GM12864 (cell line): Measurements from ENCODE around the gene RPL12.

ENCODE experiments used
- DNase-seq: peaks from one replicate; pipeline ENCODE4 v3.0.0-alpha.2; 2011; ENCODE audit warnings: low read depth
- H3K4me3 ChIP-seq: 2 replicates; pipeline ENCODE4 v1.5.1; 2011; ENCODE audit warnings: mild to moderate bottlenecking, low read depth, low read length, control low read depth
- TF ChIP-seq, protein P1 (sequence below): IDR thresholded peaks from 2 replicates; pipeline ENCODE4 v1.5.1; 2011; ENCODE audit warnings: low read depth, mild to moderate bottlenecking, moderate library complexity, low read length, control low read depth, inconsistent platforms; ENCODE audit errors: missing control alignments

RPL12 gene

DNA sequence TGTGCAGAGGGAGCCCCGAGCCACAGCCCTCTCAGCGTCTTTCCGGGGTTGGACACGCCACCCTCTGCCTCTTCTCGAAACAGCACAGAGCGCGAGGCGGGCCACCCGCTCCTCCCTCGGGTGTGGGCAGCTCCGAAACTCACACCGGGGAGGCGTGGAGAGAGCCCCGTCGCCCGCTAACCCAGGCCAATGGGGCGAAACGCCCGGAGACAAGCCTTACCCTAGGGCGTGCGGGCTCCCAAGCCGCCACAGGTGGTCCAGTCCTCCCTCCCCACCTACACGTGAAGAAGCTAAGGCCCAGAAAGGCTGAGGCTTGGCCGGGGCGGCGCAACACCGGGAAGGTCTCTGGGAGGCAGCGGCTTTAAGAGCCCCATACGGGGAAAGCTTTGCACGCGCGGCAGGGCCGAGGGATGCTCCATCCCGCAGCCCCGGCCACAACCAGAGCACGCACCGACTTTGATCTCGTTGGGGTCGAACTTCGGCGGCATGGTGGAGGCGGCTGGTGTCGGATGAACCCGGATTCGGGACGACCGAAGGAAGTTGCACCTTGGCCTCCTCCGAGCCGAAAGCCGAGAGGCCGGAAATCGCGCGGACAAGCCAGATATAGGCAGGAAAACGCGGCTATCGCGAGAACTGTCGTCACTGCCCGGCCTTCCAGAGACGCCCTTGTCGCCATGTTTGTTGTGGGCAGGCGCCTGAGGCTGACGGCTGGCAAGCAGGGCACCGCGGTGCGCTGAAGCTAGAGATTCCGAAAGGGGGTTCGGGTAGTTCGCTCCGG, at the start of gene RPL12, which contains the start of gene LRSAM1:
Gene RPL12 (minus strand): TSS at position 577 of the 778 bp plus-strand sequence. CDS start 89 bp downstream, at position 488.
Gene LRSAM1 (plus strand): TSS at position 681 of the 778 bp plus-strand sequence. CDS start 3,018 bp downstream, outside the sequence.
- peak within 1 kb of the TSS; percentile 76 for H3K4me3 ChIP-seq
- TF ChIP-seq, protein P1, sequence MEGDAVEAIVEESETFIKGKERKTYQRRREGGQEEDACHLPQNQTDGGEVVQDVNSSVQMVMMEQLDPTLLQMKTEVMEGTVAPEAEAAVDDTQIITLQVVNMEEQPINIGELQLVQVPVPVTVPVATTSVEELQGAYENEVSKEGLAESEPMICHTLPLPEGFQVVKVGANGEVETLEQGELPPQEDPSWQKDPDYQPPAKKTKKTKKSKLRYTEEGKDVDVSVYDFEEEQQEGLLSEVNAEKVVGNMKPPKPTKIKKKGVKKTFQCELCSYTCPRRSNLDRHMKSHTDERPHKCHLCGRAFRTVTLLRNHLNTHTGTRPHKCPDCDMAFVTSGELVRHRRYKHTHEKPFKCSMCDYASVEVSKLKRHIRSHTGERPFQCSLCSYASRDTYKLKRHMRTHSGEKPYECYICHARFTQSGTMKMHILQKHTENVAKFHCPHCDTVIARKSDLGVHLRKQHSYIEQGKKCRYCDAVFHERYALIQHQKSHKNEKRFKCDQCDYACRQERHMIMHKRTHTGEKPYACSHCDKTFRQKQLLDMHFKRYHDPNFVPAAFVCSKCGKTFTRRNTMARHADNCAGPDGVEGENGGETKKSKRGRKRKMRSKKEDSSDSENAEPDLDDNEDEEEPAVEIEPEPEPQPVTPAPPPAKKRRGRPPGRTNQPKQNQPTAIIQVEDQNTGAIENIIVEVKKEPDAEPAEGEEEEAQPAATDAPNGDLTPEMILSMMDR = no peak
- peak; percentile 89 for DNase-seq

DNA sequence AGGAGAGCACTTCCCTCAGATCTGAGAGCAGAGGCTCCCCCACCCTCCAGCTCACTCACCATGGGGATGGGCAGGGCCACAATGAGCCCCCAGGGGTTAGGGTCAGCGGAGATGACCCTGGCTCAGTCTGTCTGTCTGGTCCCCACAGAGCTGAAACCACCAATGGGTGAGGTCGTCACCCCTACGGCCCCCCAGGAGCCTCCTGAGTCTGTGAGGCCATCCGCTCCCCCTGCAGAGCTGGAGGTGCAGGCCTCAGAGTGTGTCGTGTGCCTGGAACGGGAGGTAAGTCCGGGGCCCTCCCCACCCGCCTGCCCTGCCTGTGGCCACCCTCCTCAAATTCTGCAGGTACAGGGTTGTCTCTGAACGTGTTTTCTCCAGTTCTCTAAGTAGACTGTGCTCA, 49.7 kb upstream of the RPL12 start:
- TF ChIP-seq, protein P1 = no peak

DNA sequence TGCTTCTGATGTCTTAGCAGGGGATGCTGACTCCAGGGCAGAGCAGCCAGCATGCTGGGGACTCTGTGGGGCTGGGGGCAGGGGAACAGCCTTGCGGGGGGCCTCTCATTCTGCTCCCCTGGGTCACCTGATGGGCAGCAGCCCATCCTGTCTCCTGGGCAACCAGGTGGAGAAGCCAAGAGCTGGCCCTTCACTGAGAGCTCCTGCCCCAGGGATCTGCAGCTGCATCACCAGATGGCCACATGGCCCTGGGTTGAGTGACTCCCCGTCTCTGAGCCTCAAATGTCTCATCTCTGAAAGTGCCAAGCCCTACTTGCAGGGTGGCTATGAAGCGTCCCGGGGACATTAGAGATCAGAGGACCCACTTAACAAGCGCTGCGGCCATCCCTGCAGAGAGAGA, 49.2 kb upstream of the RPL12 start:
- TF ChIP-seq, protein P1 = no peak
- no peak for DNase-seq
- no peak overlapping the region for H3K4me3 ChIP-seq

More for the DNA sequence above, 49.7 kb upstream of the RPL12 start:
- H3K4me3 ChIP-seq = no peak overlapping the region
- no peak for DNase-seq

DNA sequence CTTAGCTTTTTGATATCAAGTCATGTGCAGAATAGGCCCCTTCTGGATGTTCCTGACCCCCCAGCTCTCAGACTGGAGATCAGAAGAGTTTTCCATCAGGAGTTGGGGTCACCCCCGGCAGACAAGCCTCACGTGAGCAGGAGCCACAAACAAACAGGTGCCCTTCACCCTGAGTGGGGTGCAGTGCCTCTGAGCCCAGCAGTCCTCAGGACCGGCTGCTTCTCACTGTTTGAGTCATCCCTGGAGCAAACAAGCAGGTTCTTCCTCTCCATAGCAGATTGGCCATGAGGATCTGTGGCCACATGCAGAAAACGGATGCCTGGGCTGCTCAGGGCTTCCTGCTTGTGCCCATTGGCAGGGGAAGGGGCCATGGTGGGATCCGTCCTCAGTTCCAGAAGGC, 47.1 kb upstream of the RPL12 start:
- H3K4me3 ChIP-seq = no peak overlapping the region
- no peak for DNase-seq
- TF ChIP-seq, protein P1 = no peak

DNA sequence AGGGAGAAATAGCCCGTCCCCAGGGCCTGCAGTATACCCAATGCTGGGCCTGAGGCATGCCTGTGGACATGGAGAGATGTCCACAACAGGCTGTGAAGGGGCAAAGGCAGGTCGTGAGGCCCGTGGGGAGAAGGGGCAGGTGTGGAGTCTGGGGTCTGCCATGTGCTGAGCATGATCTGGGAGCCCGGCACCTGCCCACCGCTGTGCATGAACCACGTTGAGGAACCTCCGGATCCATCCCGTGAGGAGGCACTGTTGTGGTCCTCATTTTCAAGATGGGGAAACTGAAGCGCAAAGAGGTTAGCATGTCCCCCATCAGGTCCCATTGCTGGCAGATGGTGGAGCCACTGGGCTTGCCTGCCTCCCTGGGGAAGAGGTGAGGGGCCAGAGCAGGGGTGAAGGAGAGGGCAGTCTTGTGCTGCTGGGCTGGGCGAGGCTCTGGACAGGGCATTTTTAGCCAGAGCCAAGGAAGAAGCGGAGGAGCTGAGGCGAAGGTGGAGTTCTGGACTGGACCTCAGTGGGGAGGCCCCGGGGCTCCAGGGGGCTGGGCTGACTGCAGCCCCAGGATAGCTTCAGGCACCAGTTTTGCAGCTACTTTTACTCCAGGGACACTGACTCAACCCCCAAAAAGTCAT, 46.6 kb upstream of the RPL12 start:
- no peak for DNase-seq
- H3K4me3 ChIP-seq = no peak overlapping the region
- TF ChIP-seq, protein P1 = no peak

DNA sequence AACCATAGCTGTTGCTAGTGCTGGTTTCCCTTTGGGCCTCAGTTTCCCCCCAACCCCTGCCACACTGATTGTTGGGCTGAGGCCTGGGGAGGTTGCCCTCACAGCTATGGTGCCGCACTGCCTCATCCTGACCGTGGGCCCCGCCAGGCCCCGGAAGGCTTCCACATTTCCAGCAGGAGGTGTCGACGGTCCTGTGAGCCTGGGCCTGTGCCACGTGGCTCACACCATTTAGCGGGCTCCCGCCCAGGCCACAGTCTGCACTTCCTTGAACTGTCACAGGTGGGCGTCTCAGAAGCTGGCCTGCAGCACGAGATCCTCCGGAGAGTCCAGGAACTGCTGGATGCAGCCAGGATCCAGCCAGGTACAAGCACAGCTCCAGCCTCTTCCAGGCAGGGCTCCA, 45.8 kb upstream of the RPL12 start:
- TF ChIP-seq, protein P1 = no peak
- no peak overlapping the region for H3K4me3 ChIP-seq
- no peak for DNase-seq
